Heart left ventricle (tissue), 16 donors: Measurements from ENCODE around the gene CTNNA3. TPM values are rescaled to one million over a fixed set of nuclear protein-coding genes. Genes with fewer than 3 reads are reported as not detected.

Source experiments
- ATAC-seq, 4 donors: fragments of 200-7000 bp; cut with Tn5 transposase; one replicate each; pipeline ENCODE4 v1.9.1; 2020 to 2022; ENCODE audit warnings: moderate library complexity in 4 of 4, mild to moderate bottlenecking in 3 of 4, moderate number of reproducible peaks in 1 of 4
- DNase-seq, 5 donors: peaks; one replicate each; pipeline ENCODE4 v3.0.0-alpha.2; 2020
- H3K27ac ChIP-seq, 12 donors: fragments of 200-600 bp; sonication (generic) in 4 of 12; one replicate each; pipeline versions ENCODE4 v1.5.0 to v1.8.0; 2016 to 2022; ENCODE audit warnings: mild to moderate bottlenecking in 2 of 12
- H3K27me3 ChIP-seq, 9 donors: fragments of 200-600 bp; sonication (generic) in 2 of 9; one replicate each; pipeline versions ENCODE4 v1.5.1 to v1.8.0; 2016 to 2022; ENCODE audit warnings: mild to moderate bottlenecking in 3 of 9
- H3K36me3 ChIP-seq, 9 donors: fragments of 200-600 bp; sonication (generic) in 2 of 9; one replicate each; pipeline versions ENCODE4 v1.5.0 to v1.8.0; 2018 to 2022; ENCODE audit warnings: mild to moderate bottlenecking in 2 of 9
- H3K4me1 ChIP-seq, 12 donors: fragments of 200-600 bp; sonication (generic) in 4 of 12; one replicate each; pipeline versions ENCODE4 v1.5.0 to v1.8.0; 2016 to 2022; ENCODE audit warnings: mild to moderate bottlenecking in 3 of 12
- H3K4me3 ChIP-seq, 12 donors: fragments of 200-600 bp; sonication (generic) in 4 of 12; one replicate each; pipeline versions ENCODE4 v1.5.0 to v1.8.0; 2017 to 2022; ENCODE audit warnings: mild to moderate bottlenecking in 9 of 12, moderate library complexity in 4 of 12
- H3K9me3 ChIP-seq, 12 donors: fragments of 200-600 bp; sonication (generic) in 4 of 12; one replicate each; pipeline versions ENCODE4 v1.5.0 to v1.8.0; 2016 to 2022; ENCODE audit warnings: mild to moderate bottlenecking in 1 of 12
- CTCF ChIP-seq, 12 donors: fragments of 200-600 bp; sonication (generic) in 4 of 12; IDR thresholded peaks; one replicate each; pipeline versions ENCODE4 v1.5.0 to v1.8.0; 2018 to 2022; ENCODE audit warnings: antibody characterized with exemption in 12 of 12, mild to moderate bottlenecking in 5 of 12
- POLR2A ChIP-seq, 2 donors: fragments of 450-650 bp; IDR thresholded peaks; one replicate each; pipeline ENCODE4 v1.6.1; 2017; ENCODE audit warnings: antibody characterized with exemption in 2 of 2, mild to moderate bottlenecking in 2 of 2, moderate library complexity in 2 of 2
- WGBS, 4 donors: extraction: QIAGEN DNeasy Blood & Tissue Kit in 2 of 4; methylation state at CpG; one replicate each; pipeline versions ENCODE4 v1.1.5 to v1.1.7; 2013 to 2018; 5-methylcytosine and 5-hydroxymethylcytosine counted together
- intact Hi-C, 10 donors: fragments of 100-400 bp; cut with DNase I; formaldehyde crosslinking; loops; one replicate each; pipeline versions ENCODE4 v1.11.1 to v1.14.2; 2022
- polyA plus RNA-seq, 2 donors: library from polyadenylated mRNA; stranded (reverse); fragments of 200-250 nt; gene quantifications; one replicate each; pipeline ENCODE4 v1.2.3, GENCODE V29; 2013
- total RNA-seq, 9 donors: library from RNA; depleted of rRNA in 2 of 9; stranded (reverse); fragments of >200 nt in 2 of 9; fragmentation: NEBNext Ultra II Directional in 3 of 9; extraction: Animal tissue kit (Norgen Biotek cat#: 25700) in 3 of 9; gene quantifications; one replicate each; pipeline versions ENCODE4 v1.1.0 to v1.2.4, GENCODE V29; 2016 to 2023
- donor health status: ischemic (EF 13 %, LVEDD 7.1; RV severe dilation, severe dysfunction).
- donor health status: healthy with polysubstance abuse.
- donor health status: DM: no; HTN: yes; CAD: no.
- donor health status: DM: no; HTN: no; CAD: no.
- donor health status: ischemic (EF 25% LVEDD 6.9; RV normal size, moderate dysfunction).
- donor health status: ischemic (EF 25% LVEDD 5.7; RV mildly dilated, moderate dysfunction).
- donor health status: healthy.
- donor health status: DM: yes; HTN: yes; CAD: no.
- donor health status: ischemic (EF 35%, LVEDD 5.7; RV mildly dilated, moderate dysfunction).
- donor health status: nonischemic (EF 11% LVEDD 7.7; RV severe dilation, severe dysfunction).
- donor health status: DM: yes; HTN: yes; CAD: no.
- donor health status: PGD.
- donor health status: ischemic (EF 29% LVEDD 5.4; RV normal size, mild dysfunction).
- donor health status: nonischemic (EF 23%, LVEDD 6.1; RV moderate dilation, normal function).

The CTNNA3 gene
- total and polyA plus RNA-seq, 11 donors, result 4.8 to 200 (median 99.0) TPM

DNA sequence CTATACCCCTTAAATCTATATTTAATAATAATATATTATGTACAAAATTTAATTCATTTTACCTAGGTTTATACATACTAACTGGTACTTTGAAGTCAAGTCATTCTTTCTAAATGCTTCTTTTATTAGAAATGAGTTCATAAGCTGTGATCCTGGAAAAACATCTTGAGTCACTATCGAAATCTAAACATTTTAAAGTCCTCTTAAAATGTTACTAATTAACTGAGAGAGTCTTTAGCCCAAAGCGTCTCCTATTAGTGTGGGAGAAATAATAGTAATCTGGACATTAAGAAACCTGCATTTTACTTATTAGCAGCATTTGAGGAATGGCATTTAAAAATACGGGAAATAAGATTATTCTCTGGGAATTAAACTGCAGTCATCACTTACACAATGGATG, 142.7 kb downstream of the CTNNA3 start:
- WGBS, 4 donors, result 87 to 96% (median 91%) methylated on average over 3 of the region's 3 CpGs
- ATAC-seq (no peak), DNase-seq (no peak)
- H3K36me3 ChIP-seq, result no peaks in the 10 kb centered on the region
- H3K4me3 ChIP-seq, result no peak overlapping the region
- peaks cover 0 to 10% (median 0%) of the 10 kb centered on the region in 12 donors for H3K9me3 ChIP-seq
- H3K4me1 ChIP-seq, result peaks cover 0 to 11% (median 0%) of the 10 kb centered on the region in 12 donors
- H3K27me3 ChIP-seq, result no peaks in the 10 kb centered on the region
- no peak overlapping the region for H3K27ac ChIP-seq
- TF ChIP-seq POLR2A (IDR thresholded peaks at IDR 0.05) (no peak), CTCF (IDR thresholded peaks at IDR 0.05) (no peak)
- intact Hi-C loops, result no loop called here

DNA sequence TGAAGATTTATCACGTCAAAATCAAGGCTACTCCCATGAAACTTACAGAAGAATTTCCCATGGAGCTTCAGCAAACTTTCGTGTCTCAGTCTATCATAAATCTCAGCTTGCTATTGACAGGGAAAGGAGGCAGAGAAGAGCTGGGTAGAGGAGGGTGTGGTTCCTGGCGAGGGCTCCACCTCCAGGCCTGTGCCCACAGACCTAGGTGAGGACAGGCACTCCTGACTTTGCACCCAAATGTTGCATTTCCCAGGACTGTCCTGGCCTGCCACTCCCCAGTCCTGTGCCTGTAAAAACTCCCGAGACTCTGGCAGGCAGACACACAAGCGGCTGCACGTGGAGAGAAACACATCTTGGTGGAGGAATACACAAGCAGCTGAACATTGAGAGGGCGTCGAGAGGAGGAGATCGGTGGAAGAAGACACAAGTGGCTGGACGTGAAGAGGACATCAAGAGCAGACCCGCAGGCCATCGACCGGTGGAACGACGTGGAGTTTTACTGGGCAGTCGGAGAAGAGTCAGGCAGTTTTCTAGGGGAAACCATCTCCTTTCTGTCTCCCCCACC, 145.1 kb downstream of the CTNNA3 start:
- H3K4me3 ChIP-seq, result no peak overlapping the region
- TF ChIP-seq CTCF (IDR thresholded peaks at IDR 0.05), result no peak
- no peak for TF ChIP-seq POLR2A (IDR thresholded peaks at IDR 0.05)
- intact Hi-C loops, result no loop called here
- 75 to 79% (median 77%) methylated on average over 16 of the region's 16 CpGs for WGBS, 4 donors
- H3K36me3 ChIP-seq, result no peaks in the 10 kb centered on the region
- peak in 2 of 5 donors; percentile 32 to 55 for DNase-seq
- H3K9me3 ChIP-seq, result peaks cover 0 to 10% (median 0%) of the 10 kb centered on the region in 12 donors
- no peak overlapping the region for H3K27ac ChIP-seq
- ATAC-seq, result peak in 3 of 4 donors; percentile 39 to 52 (median 39)
- H3K4me1 ChIP-seq, result peaks cover 0 to 11% (median 0%) of the 10 kb centered on the region in 12 donors
- H3K27me3 ChIP-seq, result no peaks in the 10 kb centered on the region

GRCh38 chr10:67550046-67550445, 145.9 kb downstream of the CTNNA3 start:
- TF ChIP-seq POLR2A (IDR thresholded peaks at IDR 0.05) (no peak), CTCF (IDR thresholded peaks at IDR 0.05) (no peak)

GRCh38 chr10:67549390-67549789, 146.6 kb downstream of the CTNNA3 start:
- no peaks in the 10 kb centered on the region for H3K27me3 ChIP-seq
- H3K36me3 ChIP-seq, result no peaks in the 10 kb centered on the region
- H3K4me3 ChIP-seq, result peak overlapping the region in 1 of 12 donors; percentile 27
- H3K9me3 ChIP-seq, result peaks cover 0 to 10% (median 0%) of the 10 kb centered on the region in 12 donors
- DNase-seq, result no peak
- no peak overlapping the region for H3K27ac ChIP-seq
- 40 to 45% (median 42%) methylated on average over 2 of the region's 2 CpGs for WGBS, 4 donors
- TF ChIP-seq CTCF (IDR thresholded peaks at IDR 0.05) (no peak), POLR2A (IDR thresholded peaks at IDR 0.05) (no peak)
- intact Hi-C loops, result no loop called here
- no peak for ATAC-seq
- peaks cover 0 to 11% (median 0%) of the 10 kb centered on the region in 12 donors for H3K4me1 ChIP-seq

More at GRCh38 chr10:67550046-67550445, 145.9 kb downstream of the CTNNA3 start:
- H3K4me3 ChIP-seq, result no peak overlapping the region
- 60 to 63% (median 62%) methylated on average over 2 of the region's 2 CpGs for WGBS, 4 donors
- peaks cover 0 to 10% (median 0%) of the 10 kb centered on the region in 12 donors for H3K9me3 ChIP-seq
- DNase-seq (no peak), ATAC-seq (no peak)
- no peaks in the 10 kb centered on the region for H3K27me3 ChIP-seq
- no peak overlapping the region for H3K27ac ChIP-seq
- H3K4me1 ChIP-seq, result peaks cover 0 to 11% (median 0%) of the 10 kb centered on the region in 12 donors
- intact Hi-C loops, result no loop called here
- H3K36me3 ChIP-seq, result no peaks in the 10 kb centered on the region
